CD4-positive, alpha-beta T cell (primary cell): ENCODE data around the gene MRPS23. TPM values are rescaled to one million over a fixed set of nuclear protein-coding genes. Genes with fewer than 3 reads are reported as not detected.

Experiments
- ATAC-seq: fragments of 200-7000 bp; cut with Tn5 transposase; one replicate; pipeline ENCODE4 v1.10.0; 2022; ENCODE audit warnings: mild to moderate bottlenecking; ENCODE audit not compliant: poor library complexity
- CTCF ChIA-PET: fragments of 350-600 bp; sonication (Branson Sonifier 250); formaldehyde crosslinking; loops from one replicate; lab custom pipeline; 2021; ENCODE audit warnings: antibody characterized with exemption, inconsistent platforms; lab: Charles Lee
- POLR2A ChIA-PET: fragments of 350-600 bp; sonication (Branson Sonifier 250); formaldehyde crosslinking; loops from one replicate; lab custom pipeline; 2021; ENCODE audit warnings: antibody characterized with exemption, inconsistent platforms; lab: Charles Lee
- DNase-seq, 14 experiments: peaks; one replicate each; pipeline ENCODE4 v3.0.0-alpha.2; 2013 to 2020; ENCODE audit warnings: mixed read lengths in 2 of 14
- H3K27ac ChIP-seq, 2 donors: one replicate each; pipeline versions ENCODE4 v1.5.1 to v1.7.0; 2013; ENCODE audit warnings: low read length in 2 of 2, low read depth in 1 of 2, mild to moderate bottlenecking in 1 of 2
- H3K27me3 ChIP-seq, 2 experiments: 1 replicate in 1 of 2; 2 replicates in 1 of 2; pipeline versions ENCODE4 v1.6.1 to v1.7.0; 2013; ENCODE audit warnings: low read length in 2 of 2, control low read depth in 1 of 2, mild to moderate bottlenecking in 1 of 2, moderate library complexity in 1 of 2; ENCODE audit not compliant: insufficient read depth in 2 of 2, control insufficient read depth in 1 of 2
- H3K36me3 ChIP-seq: one replicate; pipeline ENCODE4 v1.6.1; 2013; ENCODE audit warnings: low read length, control low read depth; ENCODE audit not compliant: insufficient read depth
- H3K4me1 ChIP-seq: one replicate; pipeline ENCODE4 v1.6.1; 2013; ENCODE audit warnings: low read length, control low read depth; ENCODE audit not compliant: insufficient read depth
- H3K4me3 ChIP-seq: one replicate; pipeline ENCODE4 v1.5.1; 2013; ENCODE audit warnings: mild to moderate bottlenecking, low read length, moderate library complexity
- H3K9me3 ChIP-seq, 2 experiments: 1 replicate in 1 of 2; 2 replicates in 1 of 2; pipeline versions ENCODE4 v1.6.1 to v1.7.0; 2013; ENCODE audit warnings: low read length in 2 of 2, mild to moderate bottlenecking in 2 of 2, control low read depth in 1 of 2, moderate library complexity in 1 of 2; ENCODE audit not compliant: control insufficient read depth in 1 of 2, insufficient read depth in 1 of 2
- H3K27ac Mint-ChIP-seq: one replicate; pipeline ENCODE4 v1.8.0; 2020; ENCODE audit warnings: mixed read lengths
- H3K27me3 Mint-ChIP-seq: one replicate; pipeline ENCODE4 v1.8.0; 2021; ENCODE audit warnings: mixed read lengths
- H3K36me3 Mint-ChIP-seq: one replicate; pipeline ENCODE4 v1.8.0; 2021; ENCODE audit warnings: low read depth, mixed read lengths
- H3K4me1 Mint-ChIP-seq: one replicate; pipeline ENCODE4 v1.8.0; 2021; ENCODE audit warnings: low read depth, mixed read lengths
- H3K4me3 Mint-ChIP-seq: one replicate; pipeline ENCODE4 v1.8.0; 2020; ENCODE audit warnings: mild to moderate bottlenecking, mixed read lengths
- H3K9me3 Mint-ChIP-seq: one replicate; pipeline ENCODE4 v1.8.0; 2020; ENCODE audit warnings: mixed read lengths
- CTCF ChIP-seq: fragments of 200-600 bp; IDR thresholded peaks from one replicate; pipeline ENCODE4 v1.8.0; 2022; ENCODE audit warnings: antibody characterized with exemption, mild to moderate bottlenecking
- intact Hi-C, 2 experiments: fragments of 100-400 bp; cut with DNase I in 1 of 2; cut with micrococcal nuclease in 1 of 2; formaldehyde crosslinking; loops; one replicate each; pipeline versions ENCODE4 v1.15.1 to v1.9.0; 2023 to 2025; cut with DNase I, micrococcal nuclease
- total RNA-seq, 174 experiments: library from RNA in 2 of 174; stranded (reverse) in 2 of 174; gene quantifications; one replicate each; pipeline ENCODE4 v1.2.3 and lab custom pipeline; 2021 to 2026

MRPS23 gene
- total RNA-seq, 2 experiments from 2014 or later = 14.6 to 14.7 TPM

- Histone ChIP-seq H3K9me3 (no peaks in the 10 kb centered on the region), H3K4me1 (peaks cover 28% of the 10 kb centered on the region), H3K36me3 (no peaks in the 10 kb centered on the region), H3K27ac (no peak overlapping the region), H3K27me3 (peaks cover 10 to 14% of the 10 kb centered on the region in 2 experiments), H3K4me3 (no peak overlapping the region)
- intact Hi-C loops = no loop called here
- Mint-ChIP-seq H3K4me1 (peaks cover 15% of the 10 kb centered on the region), H3K36me3 (no peaks in the 10 kb centered on the region), H3K9me3 (no peaks in the 10 kb centered on the region), H3K27ac (no peak overlapping the region), H3K4me3 (peak overlapping the region; percentile 1), H3K27me3 (peaks cover 14% of the 10 kb centered on the region)
- ChIA-PET POLR2A (no interaction called here), CTCF (interaction anchor here (0.7 kb wide), 1 partner anchor 136 kb away, joined by 3 read pairs; no protein-coding TSS in a partner anchor)
- ATAC-seq = no peak
- no peak for DNase-seq
- no peak for TF ChIP-seq CTCF
Measured at GRCh38 chr17:57862694-57863667, 13.1 kb upstream of the MRPS23 start.

- peak overlapping the region; percentile 52 for H3K4me3 ChIP-seq
- peaks cover 14% of the 10 kb centered on the region for H3K27me3 Mint-ChIP-seq
- H3K9me3 Mint-ChIP-seq = no peaks in the 10 kb centered on the region
- no peaks in the 10 kb centered on the region for H3K36me3 ChIP-seq
- peaks cover 21% of the 10 kb centered on the region for H3K4me1 ChIP-seq
- peaks cover 10 to 14% of the 10 kb centered on the region in 2 experiments for H3K27me3 ChIP-seq
- H3K4me1 Mint-ChIP-seq = peaks cover 10% of the 10 kb centered on the region
- no peak for TF ChIP-seq CTCF
- intact Hi-C loops = no loop called here
- no peak overlapping the region for H3K27ac ChIP-seq
- H3K27ac Mint-ChIP-seq = no peak overlapping the region
- ATAC-seq (no peak), DNase-seq (no peak)
- CTCF ChIA-PET = no interaction called here
- POLR2A ChIA-PET = interaction anchor here (3.0 kb wide), 1 partner anchor 12 kb away, joined by 44 read pairs; the partner anchor contains the start of gene MRPS23
- no peaks in the 10 kb centered on the region for H3K9me3 ChIP-seq
- H3K36me3 Mint-ChIP-seq = no peaks in the 10 kb centered on the region
- H3K4me3 Mint-ChIP-seq = no peak overlapping the region
Measured at GRCh38 chr17:57861790-57862693, 12.2 kb upstream of the MRPS23 start.
